Head of caudate nucleus (tissue), 42 donors: ENCODE results near the gene ENKUR.
"Not testable (repeated sequence)": the region's sequence is repeated elsewhere in the genome, so short reads cannot be mapped to it uniquely, and the experiment has no call there.

ENCODE experiments used
- DNase-seq, 42 donors: peaks; one replicate each; pipeline versions ENCODE4 v3.0.0 to v3.0.0-alpha.2; 2020 to 2021; ENCODE audit warnings: mixed read lengths in 7 of 42
- intact Hi-C: fragments of 100-400 bp; cut with DNase I; formaldehyde crosslinking; loops from one replicate; pipeline ENCODE4 v1.15.0; 2022

The ENKUR gene

GRCh38 chr10:25028711-25029110 is 12.8 kb upstream of the ENKUR start:
- intact Hi-C loops, result loop anchor here (5.0 to 10.0 kb wide), 2 partner anchors 54 to 196 kb away; no protein-coding TSS in a partner anchor
- no peak for DNase-seq

GRCh38 chr10:25026463-25026862 is 10.5 kb upstream of the ENKUR start:
- intact Hi-C loops, result loop anchor here (5.0 to 10.0 kb wide), 2 partner anchors 56 to 198 kb away; no protein-coding TSS in a partner anchor
- DNase-seq, result no peak

- no peak for DNase-seq
- intact Hi-C loops, result loop anchor here (10.0 kb wide), 1 partner anchor 200 kb away; no protein-coding TSS in a partner anchor
These were observed 8.6 kb upstream of the ENKUR start for GRCh38 chr10:25024528-25024927.

- intact Hi-C loops, result loop anchor here (10.0 kb wide), 1 partner anchor 202 kb away; no protein-coding TSS in a partner anchor
- DNase-seq, result no peak
These were observed 7.3 kb upstream of the ENKUR start for GRCh38 chr10:25023278-25023677.

- intact Hi-C loops, result loop anchor here (5.0 to 10.0 kb wide), 2 partner anchors 156 to 296 kb away; partner anchors contain the start of genes ARHGAP21 and GPR158
- DNase-seq, result no peak
These were observed 2.7 kb upstream of the ENKUR start for GRCh38 chr10:25018703-25019102.

GRCh38 chr10:25017661-25018060 is 1.7 kb upstream of the ENKUR start:
- intact Hi-C loops, result loop anchor here (5.0 to 10.0 kb wide), 2 partner anchors 157 to 295 kb away; partner anchors contain the start of genes ARHGAP21 and GPR158
- no peak for DNase-seq

GRCh38 chr10:25017154-25017590 is 1.2 kb upstream of the ENKUR start:
- DNase-seq, result peak in 34 of 42 donors; percentile 11 to 64 (median 31)
- intact Hi-C loops, result loop anchor here (5.0 to 10.0 kb wide), 2 partner anchors 158 to 295 kb away; partner anchors contain the start of genes ARHGAP21 and GPR158

GRCh38 chr10:25016376-25017153 is 607 bp upstream of the ENKUR start, which contains the start of gene THNSL1:
Gene THNSL1 (plus strand): TSS chr10:25016612. CDS start chr10:25023224, 6,612 bp downstream.
- DNase-seq, result peak; percentile 96 to 99 (median 99)
- intact Hi-C loops, result loop anchor here (5.0 to 10.0 kb wide), 2 partner anchors 158 to 294 kb away; partner anchors contain the start of genes ARHGAP21 and GPR158

GRCh38 chr10:25014579-25014978 is 1.4 kb downstream of the ENKUR start:
- intact Hi-C loops, result loop anchor here (10.0 kb wide), 1 partner anchor 160 kb away; the partner anchor contains the start of gene GPR158

GRCh38 chr10:25011591-25011990 is 4.4 kb downstream of the ENKUR start:
- intact Hi-C loops, result loop anchor here (10.0 kb wide), 1 partner anchor 163 kb away; the partner anchor contains the start of gene GPR158
- DNase-seq, result not testable (repeated sequence)

More at GRCh38 chr10:25014579-25014978, 1.4 kb downstream of the ENKUR start:
- DNase-seq, result no peak

GRCh38 chr10:24998044-24998443 is 17.9 kb downstream of the ENKUR start:
- intact Hi-C loops, result no loop called here
- DNase-seq, result no peak

GRCh38 chr10:24995072-24995471 is 20.9 kb downstream of the ENKUR start:
- intact Hi-C loops, result no loop called here
- DNase-seq, result no peak

- intact Hi-C loops, result no loop called here
These were observed 22.6 kb downstream of the ENKUR start for GRCh38 chr10:24993237-24993958.

GRCh38 chr10:24992512-24993133 is 23.3 kb downstream of the ENKUR start:
- DNase-seq, result no peak
- intact Hi-C loops, result no loop called here

More at GRCh38 chr10:24993237-24993958, 22.6 kb downstream of the ENKUR start:
- no peak for DNase-seq

GRCh38 chr10:24991298-24991697 is 24.7 kb downstream of the ENKUR start:
- intact Hi-C loops, result no loop called here
- no peak for DNase-seq

GRCh38 chr10:24989867-24990266 is 26.1 kb downstream of the ENKUR start:
- intact Hi-C loops, result no loop called here

GRCh38 chr10:24988831-24989640 is 26.9 kb downstream of the ENKUR start:
- intact Hi-C loops, result no loop called here
- DNase-seq, result peak in 21 of 42 donors; percentile 2 to 60 (median 31)

More at GRCh38 chr10:24989867-24990266, 26.1 kb downstream of the ENKUR start:
- DNase-seq, result no peak

- intact Hi-C loops, result no loop called here
- no peak for DNase-seq
These were observed 31.1 kb downstream of the ENKUR start for GRCh38 chr10:24984906-24985305.
